K562 (cell line): ENCODE measurements around the gene MMP24OS. TPM values are rescaled to one million over a fixed set of nuclear protein-coding genes. Genes with fewer than 3 reads are reported as not detected.

Experiments used
- ATAC-seq: fragments of 200-7000 bp; cut with Tn5 transposase; 3 replicates; pipeline ENCODE4 v1.9.1; 2020; ENCODE audit warnings: moderate library complexity
- BruUV-seq: library from RNA; stranded (reverse); fragments of 400-500 nt; replicated peaks from 2 replicates; lab custom pipeline; 2021; lab: Mats Ljungman, UMichigan
- CTCF ChIA-PET: fragments of 300-600 bp; formaldehyde crosslinking; extraction: SDS; loops from one replicate; lab custom pipeline; 2021; ENCODE audit warnings: low intra/inter-chr PET ratio; lab: Yijun Ruan, JAX
- POLR2A ChIA-PET: fragments of 300-600, 350-650 bp; sonication (Branson Sonifier 250); formaldehyde crosslinking; extraction: SDS; loops from one replicate; lab custom pipeline; 2021; ENCODE audit warnings: antibody characterized with exemption, inconsistent platforms; lab: Yijun Ruan, JAX
- DNase-seq, 4 experiments: peaks; one replicate each; pipeline versions ENCODE4 v3.0.0 to v3.0.0-alpha.2; 2011 to 2018; ENCODE audit warnings: low spot score in 3 of 4, mixed read lengths in 3 of 4; ENCODE audit errors: extremely low read depth in 1 of 4
- FAIRE-seq: peaks from 2 replicates; lab custom pipeline; 2011; peaks lifted over from hg19 to GRCh38; lab: Jason Lieb, UNC
- H2AFZ ChIP-seq: 2 replicates; pipeline ENCODE4 v1.6.0; 2011; ENCODE audit warnings: low read depth, low read length, control low read depth, inconsistent platforms
- H3K27ac ChIP-seq: fragments of 200-600 bp; 3 replicates; pipeline ENCODE4 v1.8.0; 2011; ENCODE audit warnings: low read depth, mild to moderate bottlenecking, control low read depth, inconsistent platforms, low read length, moderate library complexity, mixed read lengths; ENCODE audit errors: extremely low read depth
- H3K27me3 ChIP-seq, 2 experiments: fragments of 300-600 bp in 1 of 2; 2 replicates in 1 of 2; 3 replicates in 1 of 2; pipeline versions ENCODE4 v1.6.0 to v1.8.0; 2011; ENCODE audit warnings: inconsistent platforms in 2 of 2, low read length in 2 of 2, mild to moderate bottlenecking in 1 of 2, mixed read lengths in 1 of 2, moderate library complexity in 1 of 2; ENCODE audit not compliant: control insufficient read depth in 2 of 2, insufficient read depth in 2 of 2
- H3K36me3 ChIP-seq: fragments of 300-600 bp; 3 replicates; pipeline ENCODE4 v1.8.0; 2011; ENCODE audit warnings: mild to moderate bottlenecking, low read length, inconsistent platforms; ENCODE audit not compliant: control insufficient read depth, insufficient read depth
- H3K4me1 ChIP-seq, 2 experiments: fragments of 200-600 bp in 1 of 2; replicated peaks in 1 of 2; 2 replicates in 1 of 2; 3 replicates in 1 of 2; pipeline versions ENCODE4 v1.5.1 to v1.8.0; 2011; ENCODE audit warnings: inconsistent platforms in 2 of 2, low read length in 2 of 2, mild to moderate bottlenecking in 1 of 2, mixed read lengths in 1 of 2, moderate library complexity in 1 of 2; ENCODE audit not compliant: control insufficient read depth in 2 of 2, insufficient read depth in 2 of 2
- H3K4me2 ChIP-seq: 2 replicates; pipeline ENCODE4 v1.6.1; 2011; ENCODE audit warnings: low read length, control low read depth, inconsistent platforms, mixed read lengths; ENCODE audit not compliant: insufficient read depth
- H3K4me3 ChIP-seq: fragments of 200-600 bp; sonication (generic), shearing (Covaris generic); 2 replicates; pipeline ENCODE4 v1.5.1; 2016; ENCODE audit warnings: control low read depth, inconsistent platforms
- H3K79me2 ChIP-seq: fragments of 200-600 bp; 3 replicates; pipeline ENCODE4 v1.8.0; 2011; ENCODE audit warnings: low read length, inconsistent platforms; ENCODE audit not compliant: control insufficient read depth, insufficient read depth
- H3K9ac ChIP-seq, 2 experiments: 2 replicates each; pipeline versions ENCODE4 v1.6.0 to v1.6.1; 2011; ENCODE audit warnings: low read depth in 2 of 2, low read length in 2 of 2, control low read depth in 1 of 2, inconsistent platforms in 1 of 2, mild to moderate bottlenecking in 1 of 2, mixed read lengths in 1 of 2; ENCODE audit not compliant: insufficient read depth in 1 of 2
- H3K9me1 ChIP-seq: one replicate; pipeline ENCODE4 v1.6.0; 2011; ENCODE audit warnings: inconsistent platforms, mild to moderate bottlenecking, low read length, moderate library complexity; ENCODE audit not compliant: control insufficient read depth, insufficient read depth
- H3K9me3 ChIP-seq: replicated peaks from 2 replicates; pipeline ENCODE4 v1.5.1; 2011; ENCODE audit warnings: low read depth, low read length, inconsistent platforms; ENCODE audit not compliant: control insufficient read depth, insufficient read depth
- H4K20me1 ChIP-seq: replicated peaks from 2 replicates; pipeline ENCODE4 v1.6.1; 2011; ENCODE audit warnings: low read length, inconsistent platforms, mixed read lengths; ENCODE audit not compliant: control insufficient read depth, insufficient read depth
- CBFA2T3 ChIP-seq: fragments of 450-650 bp; IDR thresholded peaks from 2 replicates; pipeline ENCODE4 v1.6.1; 2017
- CXXC5 ChIP-seq: fragments of 250-450 bp; sonication (Bioruptor Pico); IDR thresholded peaks from 2 replicates; pipeline ENCODE4 v1.8.0; 2022; ENCODE audit warnings: inconsistent platforms, mild to moderate bottlenecking, moderate library complexity
- EGR1 ChIP-seq: fragments of 450-650 bp; conservative IDR thresholded peaks from 2 replicates; pipeline ENCODE4 v1.6.1; 2017; ENCODE audit warnings: mild to moderate bottlenecking
- FOXA1 ChIP-seq: fragments of 450-650 bp; IDR thresholded peaks from 2 replicates; pipeline ENCODE4 v1.6.1; 2016; ENCODE audit warnings: mild to moderate bottlenecking, borderline replicate concordance
- GABPA ChIP-seq: fragments of 200-800 bp; sonication (Bioruptor generic); conservative IDR thresholded peaks from 2 replicates; pipeline ENCODE4 v1.6.1; 2016; ENCODE audit warnings: low read depth, missing genetic modification characterization, missing compliant biosample characterization
- MBD2 ChIP-seq: sonication (generic); IDR thresholded peaks from 2 replicates; pipeline ENCODE4 v1.6.1; 2016; ENCODE audit warnings: low read depth, borderline replicate concordance
- NR4A1 ChIP-seq, 2 experiments: fragments of 250-450 bp in 1 of 2; fragments of 450-650 bp in 1 of 2; sonication (Bioruptor Pico) in 1 of 2; IDR thresholded peaks; 2 replicates each; pipeline versions ENCODE4 v1.4.0 to v1.6.1; 2016 to 2020; ENCODE audit warnings: mild to moderate bottlenecking in 2 of 2, missing compliant biosample characterization in 1 of 2, missing genetic modification characterization in 1 of 2, moderate library complexity in 1 of 2
- SIRT6 ChIP-seq: IDR thresholded peaks from one replicate; pipeline ENCODE4 v1.6.1; 2012; ENCODE audit warnings: low read depth, mild to moderate bottlenecking, control low read depth, inconsistent platforms, low read length, moderate library complexity
- SMARCA4 ChIP-seq: fragments of 450-650 bp; IDR thresholded peaks from 2 replicates; pipeline ENCODE4 v1.6.1; 2016
- WGBS: fragments of 100-300 bp; shearing (Covaris generic); methylation state at CpG from one replicate; pipeline ENCODE4 v1.1.6; 2016; ENCODE audit warnings: low coverage, mixed read lengths; ENCODE audit not compliant: insufficient coverage; ENCODE audit errors: missing lambda C conversion rate; 5-methylcytosine and 5-hydroxymethylcytosine counted together
- in situ Hi-C: fragments of 300-500 bp; cut with MboI; formaldehyde crosslinking; loops from 4 replicates; pipeline ENCODE4 v1.15.0; 2018; ENCODE audit warnings: inconsistent platforms, mixed read lengths
- intact Hi-C: fragments of 100-400 bp; cut with micrococcal nuclease; formaldehyde crosslinking; loops from 2 replicates; pipeline ENCODE4 v1.14.2; 2022
- polyA plus RNA-seq, 8 experiments: library from polyadenylated mRNA; depleted of rRNA in 4 of 8; stranded (reverse) in 5 of 8; unstranded in 3 of 8; fragments of >200 nt; fragmentation: Nextera tagmentation in 2 of 8; fragmentation: Illumina TruSeq in 1 of 8; extraction: Ambion mirVana in 2 of 8; extraction: Trizol in 1 of 8; gene quantifications; 2 replicates each; pipeline versions ENCODE4 v1.2.1 to v1.2.3, GENCODE V29; 2011 to 2014; ENCODE audit warnings: inconsistent platforms in 1 of 8, missing spikeins in 1 of 8
- total RNA-seq, 7 experiments: library from RNA; depleted of rRNA in 6 of 7; stranded (reverse); fragments of >200 nt in 6 of 7; fragmentation: Illumina TruSeq in 2 of 7; extraction: Trizol in 2 of 7; gene quantifications; 2 replicates each; pipeline versions ENCODE4 v1.2.1 to v1.2.3, GENCODE V29; 2011 to 2021; ENCODE audit warnings: low replicate concordance in 1 of 7
- TF ChIP-seq, protein P1 (sequence below), 2 experiments: IDR thresholded peaks in 1 of 2; conservative IDR thresholded peaks in 1 of 2; 2 replicates each; pipeline ENCODE4 v1.6.1; 2016; ENCODE audit warnings: low read depth in 2 of 2, mild to moderate bottlenecking in 1 of 2, missing compliant biosample characterization in 1 of 2, missing genetic modification characterization in 1 of 2, moderate library complexity in 1 of 2
- TF ChIP-seq, protein P2 (sequence below): IDR thresholded peaks from 3 replicates; pipeline ENCODE4 v1.6.1; 2011; ENCODE audit warnings: borderline replicate concordance, mild to moderate bottlenecking; ENCODE audit not compliant: insufficient read length, insufficient read depth
- TF ChIP-seq, protein P3 (sequence below): sonication (generic); formaldehyde crosslinking; IDR thresholded peaks from 2 replicates; pipeline ENCODE4 v1.8.1; 2023; ENCODE audit warnings: mild to moderate bottlenecking, missing genetic modification reagents, moderate library complexity
- TF ChIP-seq, protein P4 (sequence below): sonication (generic); formaldehyde crosslinking; IDR thresholded peaks from 2 replicates; pipeline ENCODE4 v1.8.0; 2022; ENCODE audit warnings: mild to moderate bottlenecking, missing genetic modification reagents
- TF ChIP-seq, protein P5 (sequence below): fragments of 250-450 bp; sonication (Bioruptor Pico); IDR thresholded peaks from 2 replicates; pipeline ENCODE4 v1.5.0; 2022; ENCODE audit warnings: mild to moderate bottlenecking

Gene MMP24OS
- total and polyA plus RNA-seq, 9 of the 15 experiments (the other 6 are each of a cell fraction or from before 2014, with no cell fraction given): 0.92 to 41.5 (median 11.4) TPM

DNA sequence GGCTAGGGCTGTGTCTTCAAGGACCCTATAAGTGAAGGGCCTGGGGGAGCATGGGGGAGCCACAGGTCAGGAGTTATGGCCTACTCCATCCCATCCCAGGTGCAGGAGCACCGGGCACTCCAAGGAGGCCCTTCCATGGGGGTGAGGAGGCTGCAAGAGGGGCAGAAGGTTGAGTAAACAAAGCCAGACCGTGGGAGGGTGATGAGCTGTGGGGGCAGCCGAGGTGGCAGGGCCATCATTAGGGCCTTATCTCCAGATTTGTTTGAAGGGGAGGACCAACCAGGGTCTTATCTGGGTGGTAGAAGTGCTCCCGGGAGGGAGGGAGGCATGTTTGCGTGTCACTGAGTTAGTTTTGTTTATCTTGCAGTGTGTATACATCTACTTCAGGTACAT lies 16.4 kb upstream of the MMP24OS start:
- no peak overlapping the region for H3K4me3 ChIP-seq
- TF ChIP-seq, protein P1, sequence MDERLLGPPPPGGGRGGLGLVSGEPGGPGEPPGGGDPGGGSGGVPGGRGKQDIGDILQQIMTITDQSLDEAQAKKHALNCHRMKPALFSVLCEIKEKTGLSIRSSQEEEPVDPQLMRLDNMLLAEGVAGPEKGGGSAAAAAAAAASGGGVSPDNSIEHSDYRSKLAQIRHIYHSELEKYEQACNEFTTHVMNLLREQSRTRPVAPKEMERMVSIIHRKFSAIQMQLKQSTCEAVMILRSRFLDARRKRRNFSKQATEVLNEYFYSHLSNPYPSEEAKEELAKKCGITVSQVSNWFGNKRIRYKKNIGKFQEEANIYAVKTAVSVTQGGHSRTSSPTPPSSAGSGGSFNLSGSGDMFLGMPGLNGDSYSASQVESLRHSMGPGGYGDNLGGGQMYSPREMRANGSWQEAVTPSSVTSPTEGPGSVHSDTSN (CRISPR knock-in tag; IDR thresholded peaks at IDR 0.05; ENCODE audit: low read depth): no peak
- TF ChIP-seq, protein P1 (tag; conservative IDR thresholded peaks at IDR 0.05; ENCODE audit: low read depth): no peak
- TF ChIP-seq, protein P2, sequence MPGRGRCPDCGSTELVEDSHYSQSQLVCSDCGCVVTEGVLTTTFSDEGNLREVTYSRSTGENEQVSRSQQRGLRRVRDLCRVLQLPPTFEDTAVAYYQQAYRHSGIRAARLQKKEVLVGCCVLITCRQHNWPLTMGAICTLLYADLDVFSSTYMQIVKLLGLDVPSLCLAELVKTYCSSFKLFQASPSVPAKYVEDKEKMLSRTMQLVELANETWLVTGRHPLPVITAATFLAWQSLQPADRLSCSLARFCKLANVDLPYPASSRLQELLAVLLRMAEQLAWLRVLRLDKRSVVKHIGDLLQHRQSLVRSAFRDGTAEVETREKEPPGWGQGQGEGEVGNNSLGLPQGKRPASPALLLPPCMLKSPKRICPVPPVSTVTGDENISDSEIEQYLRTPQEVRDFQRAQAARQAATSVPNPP: no peak
- TF ChIP-seq SIRT6 (no peak), CXXC5 (no peak), CBFA2T3 (0 out of 2 replicates have a peak, but pooled peaks have one; percentile 9), NR4A1 (CRISPR knock-in tag; IDR thresholded peaks at IDR 0.05) (no peak), NR4A1 (tag; IDR thresholded peaks at IDR 0.05) (no peak), GABPA (no peak), SMARCA4 (no peak), MBD2 (no peak), FOXA1 (no peak), EGR1 (0 out of 2 replicates have a peak, but pooled peaks have one; percentile 15)
- TF ChIP-seq, protein P3, sequence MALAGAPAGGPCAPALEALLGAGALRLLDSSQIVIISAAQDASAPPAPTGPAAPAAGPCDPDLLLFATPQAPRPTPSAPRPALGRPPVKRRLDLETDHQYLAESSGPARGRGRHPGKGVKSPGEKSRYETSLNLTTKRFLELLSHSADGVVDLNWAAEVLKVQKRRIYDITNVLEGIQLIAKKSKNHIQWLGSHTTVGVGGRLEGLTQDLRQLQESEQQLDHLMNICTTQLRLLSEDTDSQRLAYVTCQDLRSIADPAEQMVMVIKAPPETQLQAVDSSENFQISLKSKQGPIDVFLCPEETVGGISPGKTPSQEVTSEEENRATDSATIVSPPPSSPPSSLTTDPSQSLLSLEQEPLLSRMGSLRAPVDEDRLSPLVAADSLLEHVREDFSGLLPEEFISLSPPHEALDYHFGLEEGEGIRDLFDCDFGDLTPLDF (CRISPR knock-in tag): no peak
- TF ChIP-seq, protein P4, sequence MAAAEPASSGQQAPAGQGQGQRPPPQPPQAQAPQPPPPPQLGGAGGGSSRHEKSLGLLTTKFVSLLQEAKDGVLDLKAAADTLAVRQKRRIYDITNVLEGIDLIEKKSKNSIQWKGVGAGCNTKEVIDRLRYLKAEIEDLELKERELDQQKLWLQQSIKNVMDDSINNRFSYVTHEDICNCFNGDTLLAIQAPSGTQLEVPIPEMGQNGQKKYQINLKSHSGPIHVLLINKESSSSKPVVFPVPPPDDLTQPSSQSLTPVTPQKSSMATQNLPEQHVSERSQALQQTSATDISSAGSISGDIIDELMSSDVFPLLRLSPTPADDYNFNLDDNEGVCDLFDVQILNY: no peak
- TF ChIP-seq, protein P5, sequence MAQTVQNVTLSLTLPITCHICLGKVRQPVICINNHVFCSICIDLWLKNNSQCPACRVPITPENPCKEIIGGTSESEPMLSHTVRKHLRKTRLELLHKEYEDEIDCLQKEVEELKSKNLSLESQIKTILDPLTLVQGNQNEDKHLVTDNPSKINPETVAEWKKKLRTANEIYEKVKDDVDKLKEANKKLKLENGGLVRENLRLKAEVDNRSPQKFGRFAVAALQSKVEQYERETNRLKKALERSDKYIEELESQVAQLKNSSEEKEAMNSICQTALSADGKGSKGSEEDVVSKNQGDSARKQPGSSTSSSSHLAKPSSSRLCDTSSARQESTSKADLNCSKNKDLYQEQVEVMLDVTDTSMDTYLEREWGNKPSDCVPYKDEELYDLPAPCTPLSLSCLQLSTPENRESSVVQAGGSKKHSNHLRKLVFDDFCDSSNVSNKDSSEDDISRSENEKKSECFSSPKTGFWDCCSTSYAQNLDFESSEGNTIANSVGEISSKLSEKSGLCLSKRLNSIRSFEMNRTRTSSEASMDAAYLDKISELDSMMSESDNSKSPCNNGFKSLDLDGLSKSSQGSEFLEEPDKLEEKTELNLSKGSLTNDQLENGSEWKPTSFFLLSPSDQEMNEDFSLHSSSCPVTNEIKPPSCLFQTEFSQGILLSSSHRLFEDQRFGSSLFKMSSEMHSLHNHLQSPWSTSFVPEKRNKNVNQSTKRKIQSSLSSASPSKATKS (CRISPR knock-in tag): no peak

More for the DNA sequence above, 16.4 kb upstream of the MMP24OS start:
- no peaks in the 10 kb centered on the region for H3K9me1 ChIP-seq
- H2AFZ ChIP-seq: no peak overlapping the region
- no peaks in the 10 kb centered on the region for H3K9me3 ChIP-seq
- BruUV-seq: no TSS peak
- H4K20me1 ChIP-seq: 0 out of 2 replicates have a peak, but pooled peaks cover 4% of the 10 kb centered on the region
- no peaks in the 10 kb centered on the region for H3K79me2 ChIP-seq
- intact Hi-C loops (no loop called here), in situ Hi-C loops (no loop called here)
- peaks cover 3 to 19% of the 10 kb centered on the region in 2 experiments; a peak in 4 of 5 replicates for H3K4me1 ChIP-seq
- ATAC-seq (no peak), FAIRE-seq (no peak), DNase-seq (no peak)
- H3K36me3 ChIP-seq: no peaks in the 10 kb centered on the region
- H3K9ac ChIP-seq: 0 out of 4 replicates have a peak overlapping the region, but pooled peaks of 1 of the 2 experiments have one; percentile 26
- H3K27ac ChIP-seq: no peak overlapping the region
- WGBS: 3% methylated on average over 5 of the region's 5 CpGs
- peaks cover 31 to 60% of the 10 kb centered on the region in 2 experiments for H3K27me3 ChIP-seq
- H3K4me2 ChIP-seq: no peak overlapping the region
- ChIA-PET CTCF (no interaction called here), POLR2A (no interaction called here)
